ENCODE measurements around the gene GINM1. TPM values are rescaled to one million over a fixed set of nuclear protein-coding genes. Genes with fewer than 3 reads are reported as not detected.

The GINM1 gene, protein sequence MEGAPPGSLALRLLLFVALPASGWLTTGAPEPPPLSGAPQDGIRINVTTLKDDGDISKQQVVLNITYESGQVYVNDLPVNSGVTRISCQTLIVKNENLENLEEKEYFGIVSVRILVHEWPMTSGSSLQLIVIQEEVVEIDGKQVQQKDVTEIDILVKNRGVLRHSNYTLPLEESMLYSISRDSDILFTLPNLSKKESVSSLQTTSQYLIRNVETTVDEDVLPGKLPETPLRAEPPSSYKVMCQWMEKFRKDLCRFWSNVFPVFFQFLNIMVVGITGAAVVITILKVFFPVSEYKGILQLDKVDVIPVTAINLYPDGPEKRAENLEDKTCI
- 10 to 100 TPM; 10.4 to 14.1 TPM for total RNA-seq

DNA sequence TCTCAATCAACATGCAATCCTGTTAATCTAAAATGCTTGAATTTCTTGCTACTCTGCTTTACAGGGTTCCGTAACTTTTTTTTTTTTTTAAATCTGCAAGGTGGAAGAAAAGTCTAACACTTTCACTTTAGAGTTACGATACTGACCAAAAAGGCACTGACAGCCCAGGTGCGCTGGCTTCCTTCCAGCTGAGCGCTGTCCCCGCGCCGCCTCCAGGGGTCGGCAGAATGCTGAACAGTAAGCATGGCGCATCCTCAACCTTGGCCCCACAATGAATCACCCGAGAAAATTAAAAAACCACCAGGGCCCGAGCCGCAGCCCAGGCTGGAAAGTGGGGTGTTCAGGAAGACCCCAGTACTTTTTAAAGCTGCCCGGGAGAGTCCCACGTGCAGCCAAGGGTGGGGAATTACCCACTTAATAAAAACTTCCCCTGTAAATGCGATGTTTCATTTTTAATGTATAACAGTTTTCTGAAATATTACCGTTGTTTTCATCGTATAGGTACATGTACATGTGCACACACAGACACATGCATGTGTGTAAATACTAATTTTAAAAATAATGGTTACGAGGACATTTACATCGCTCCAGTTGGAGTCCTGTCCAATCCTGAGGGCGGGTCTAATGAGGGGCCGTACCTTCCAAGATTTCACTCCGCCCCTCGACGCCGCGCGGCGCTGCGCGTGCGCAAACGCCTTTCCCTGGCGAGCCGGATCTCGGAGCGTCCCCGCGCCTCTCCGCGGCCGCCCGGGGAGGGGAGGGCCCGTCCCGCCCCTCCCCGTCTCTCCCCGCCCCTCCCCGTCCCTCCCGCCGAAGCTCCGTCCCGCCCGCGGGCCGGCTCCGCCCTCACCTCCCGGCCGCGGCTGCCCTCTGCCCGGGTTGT is at the start of gene GINM1:
Gene GINM1 (plus strand): TSS at position 849 of the 883 bp plus-strand sequence. CDS start 40 bp downstream, outside the sequence.
- Mint-ChIP-seq H3K4me1 (peaks cover 5% of the 10 kb centered on the region), H3K27me3 (no peaks in the 10 kb centered on the region), H3K9me3 (no peaks in the 10 kb centered on the region), H3K4me3 (peak within 1 kb of the TSS; percentile 90), H3K27ac (peak within 1 kb of the TSS; percentile 85), H3K36me3 (ENCODE audit: low read depth) (no peaks in the 10 kb centered on the region)
- ATAC-seq (replicated peaks): peak; percentile 92

DNA sequence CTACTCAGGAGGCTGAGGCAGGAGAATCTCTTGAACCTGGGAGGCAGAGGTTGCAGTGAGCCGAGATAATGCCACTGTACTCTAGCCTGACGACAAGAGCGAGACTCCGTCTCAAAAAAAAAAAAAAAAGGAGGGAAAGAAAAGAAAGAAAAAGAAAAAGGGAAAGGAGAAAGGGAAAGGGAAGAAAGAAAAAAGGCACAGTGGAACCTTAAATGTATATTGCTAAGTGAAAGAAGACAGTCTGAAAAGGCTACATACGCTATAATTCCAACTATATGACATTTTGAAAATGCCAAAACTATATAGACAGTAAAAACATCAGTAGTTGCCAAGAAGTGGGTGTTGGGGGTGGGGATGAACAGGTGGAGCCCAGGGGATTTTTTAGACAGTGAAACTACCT is 36.5 kb upstream of the GINM1 start:
- H3K9me3 Mint-ChIP-seq: no peaks in the 10 kb centered on the region
- peak overlapping the region; percentile 61 for H3K27ac Mint-ChIP-seq
- peaks cover 15% of the 10 kb centered on the region for H3K4me1 Mint-ChIP-seq
- peaks cover 92% of the 10 kb centered on the region for H3K36me3 Mint-ChIP-seq (ENCODE audit: low read depth)
- no peak for ATAC-seq (replicated peaks)
- peak overlapping the region; percentile 13 for H3K4me3 Mint-ChIP-seq
- H3K27me3 Mint-ChIP-seq: no peaks in the 10 kb centered on the region

DNA sequence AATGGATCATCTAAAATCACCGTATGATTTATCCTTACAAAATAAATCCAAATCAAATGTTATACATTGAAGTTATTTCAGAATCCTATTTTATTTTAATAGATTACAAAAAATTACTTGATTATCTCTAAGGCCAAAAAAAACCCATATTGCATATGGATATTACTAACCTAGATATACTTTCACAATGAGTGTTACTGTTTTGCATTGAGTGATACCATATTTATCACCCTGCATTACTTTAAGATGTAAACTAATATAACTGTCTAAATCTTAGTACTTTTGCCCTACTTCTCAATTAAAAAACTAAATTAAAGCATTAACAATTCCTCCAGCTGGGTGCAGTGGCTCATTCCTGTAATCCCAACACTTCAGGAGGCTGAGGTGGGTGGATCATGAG is 31.4 kb upstream of the GINM1 start:
- no peaks in the 10 kb centered on the region for H3K9me3 Mint-ChIP-seq
- H3K36me3 Mint-ChIP-seq (ENCODE audit: low read depth): peaks cover 99% of the 10 kb centered on the region
- H3K4me3 Mint-ChIP-seq: no peak overlapping the region
- H3K27me3 Mint-ChIP-seq: no peaks in the 10 kb centered on the region
- peaks cover 10% of the 10 kb centered on the region for H3K4me1 Mint-ChIP-seq
- peak; percentile 50 for ATAC-seq (replicated peaks)
- H3K27ac Mint-ChIP-seq: no peak overlapping the region

DNA sequence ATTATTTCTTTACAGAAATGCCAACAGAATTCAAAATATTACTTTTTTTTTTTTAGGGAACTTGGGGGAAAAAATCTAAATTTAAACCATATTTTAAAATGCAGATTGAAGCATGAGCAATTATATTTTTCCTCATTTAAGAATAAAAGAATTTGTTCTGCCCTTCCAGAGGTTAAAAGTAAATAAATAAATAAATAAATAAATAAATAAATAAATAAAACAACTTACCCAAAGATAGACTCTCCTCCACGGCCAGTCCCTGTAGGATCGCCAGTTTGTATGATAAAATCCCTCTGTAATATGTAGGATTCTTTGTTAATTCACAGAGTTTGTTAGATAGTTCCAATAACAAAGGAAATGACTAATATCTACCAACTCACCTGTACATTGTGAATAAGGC is 25.0 kb upstream of the GINM1 start:
- Mint-ChIP-seq H3K27ac (no peak overlapping the region), H3K4me3 (no peak overlapping the region), H3K36me3 (ENCODE audit: low read depth) (peaks cover 75% of the 10 kb centered on the region), H3K9me3 (no peaks in the 10 kb centered on the region), H3K4me1 (peaks cover 16% of the 10 kb centered on the region), H3K27me3 (no peaks in the 10 kb centered on the region)
- ATAC-seq (replicated peaks): no peak

DNA sequence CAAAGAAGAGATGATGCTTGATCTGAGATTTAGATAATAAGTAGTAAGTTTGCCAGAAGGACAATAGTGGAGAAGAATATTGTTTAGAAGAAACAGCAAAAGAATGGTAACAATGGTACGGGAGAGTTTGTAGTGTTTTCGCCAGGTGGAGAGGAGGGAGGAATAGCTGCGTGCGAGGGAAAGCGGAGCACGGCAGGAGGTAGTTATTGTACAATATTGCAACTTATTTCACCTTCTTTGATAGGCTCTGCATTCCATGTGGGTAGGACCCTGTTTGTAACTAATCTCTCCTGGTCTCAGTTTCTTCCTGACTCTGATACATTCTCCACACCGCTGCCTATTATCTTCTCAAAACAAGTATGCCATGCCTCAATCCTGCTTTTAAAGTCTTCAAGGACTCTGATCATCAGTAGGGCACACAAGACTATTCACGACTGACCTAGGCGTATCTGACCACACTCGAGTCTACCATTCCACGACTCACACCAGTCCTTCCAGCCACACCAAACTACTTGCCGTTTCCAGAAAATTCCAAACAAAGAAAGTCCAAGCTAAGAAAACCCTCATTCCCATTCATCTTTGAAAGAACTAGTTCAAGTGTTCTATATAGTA is 21.4 kb upstream of the GINM1 start:
- Mint-ChIP-seq H3K27ac (peak overlapping the region; percentile 99), H3K27me3 (no peaks in the 10 kb centered on the region), H3K4me1 (peaks cover 16% of the 10 kb centered on the region), H3K36me3 (ENCODE audit: low read depth) (peaks cover 39% of the 10 kb centered on the region), H3K4me3 (peak overlapping the region; percentile 99), H3K9me3 (no peaks in the 10 kb centered on the region)
- ATAC-seq (replicated peaks): no peak

DNA sequence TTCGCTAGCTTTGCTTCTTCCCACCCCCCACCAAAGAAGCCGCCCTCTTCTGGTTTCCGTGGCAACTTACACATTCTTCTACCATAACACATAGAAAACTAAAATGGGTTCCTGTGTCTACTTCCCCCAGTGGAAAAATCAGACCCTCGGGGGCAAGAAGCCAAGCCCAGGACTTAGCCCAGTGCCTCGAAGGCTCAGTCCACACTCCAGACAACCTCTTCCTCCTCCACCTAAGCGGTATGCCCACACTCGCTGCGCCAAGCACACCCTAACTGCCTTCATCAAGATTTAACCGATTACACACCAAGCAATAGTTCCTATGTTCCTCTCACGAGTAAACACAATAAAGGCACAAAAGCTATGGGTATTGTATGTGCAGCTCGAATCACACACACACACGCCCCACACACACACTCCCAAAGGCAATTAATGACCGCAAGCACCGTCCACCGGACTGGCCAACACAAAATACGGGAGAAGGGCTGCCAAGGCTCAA is 20.9 kb upstream of the GINM1 start:
- Mint-ChIP-seq H3K27me3 (no peaks in the 10 kb centered on the region), H3K4me3 (peak overlapping the region; percentile 99), H3K36me3 (ENCODE audit: low read depth) (peaks cover 33% of the 10 kb centered on the region), H3K9me3 (no peaks in the 10 kb centered on the region), H3K27ac (peak overlapping the region; percentile 99), H3K4me1 (peaks cover 16% of the 10 kb centered on the region)
- peak; percentile 20 for ATAC-seq (replicated peaks)

DNA sequence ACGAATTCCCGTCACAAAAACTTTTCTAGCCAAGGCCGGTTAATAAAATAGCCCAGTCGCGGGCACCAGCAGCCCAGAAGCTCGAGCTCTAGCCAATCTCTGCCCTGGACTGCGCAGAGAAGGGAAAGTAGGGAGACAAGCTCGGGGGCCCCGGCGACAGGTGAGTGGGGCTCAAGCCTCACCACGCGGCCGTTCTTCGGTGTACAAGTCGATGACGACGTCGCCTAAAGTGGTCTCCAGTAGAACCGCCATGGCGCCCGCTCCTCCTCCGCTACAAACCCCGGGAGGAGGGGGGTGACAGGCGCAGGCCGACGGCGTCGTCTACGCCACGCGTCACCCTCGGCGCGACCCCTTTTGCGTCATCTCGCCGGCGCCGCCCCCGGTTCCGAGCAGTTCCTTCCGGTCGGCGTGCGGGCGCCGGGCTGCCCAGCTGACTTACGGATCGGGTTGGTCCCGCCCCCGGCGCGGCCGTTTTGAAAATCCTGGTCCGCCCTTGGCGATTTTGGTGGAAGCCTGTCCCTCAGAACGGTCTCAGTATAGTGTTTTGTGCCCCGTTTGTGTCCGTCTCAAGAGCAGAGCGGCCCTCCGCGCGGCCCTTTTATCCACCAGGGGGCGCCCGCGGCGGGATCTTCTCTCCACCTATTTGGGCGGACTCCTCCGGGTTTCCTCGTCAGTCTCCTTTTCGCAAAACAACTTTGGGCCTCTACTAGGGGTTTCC is 20.3 kb upstream of the GINM1 start, which contains the start of gene PPIL4:
Gene PPIL4 (minus strand): TSS at position 290 of the 718 bp plus-strand sequence. CDS start 38 bp downstream, at position 252.
- peak within 1 kb of the TSS; percentile 99 for H3K4me3 Mint-ChIP-seq
- peaks cover 27% of the 10 kb centered on the region for H3K36me3 Mint-ChIP-seq (ENCODE audit: low read depth)
- peak; percentile 96 for ATAC-seq (replicated peaks)
- peaks cover 16% of the 10 kb centered on the region for H3K4me1 Mint-ChIP-seq
- no peaks in the 10 kb centered on the region for H3K9me3 Mint-ChIP-seq
- peak within 1 kb of the TSS; percentile 99 for H3K27ac Mint-ChIP-seq
- H3K27me3 Mint-ChIP-seq: no peaks in the 10 kb centered on the region

DNA sequence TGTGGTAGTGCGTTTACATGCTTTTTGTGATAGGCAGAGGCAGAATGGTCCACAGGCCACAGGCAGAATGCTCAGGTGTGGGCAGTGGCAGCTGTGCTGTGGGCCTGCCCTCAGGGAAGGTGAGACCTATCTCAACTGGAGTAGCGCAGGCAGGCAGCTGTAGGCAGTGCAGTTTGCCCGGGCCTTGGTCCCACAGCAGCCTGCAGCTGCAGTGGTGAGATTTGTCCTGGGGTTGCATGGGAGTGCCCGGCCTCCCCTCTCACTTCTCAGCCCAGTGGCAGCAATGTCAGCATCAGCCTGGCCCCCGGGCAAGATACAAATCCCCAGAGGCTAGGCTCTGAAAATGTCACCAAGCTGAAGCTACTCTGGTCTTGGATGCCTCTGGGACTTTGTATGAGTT is 14.3 kb upstream of the GINM1 start:
- no peaks in the 10 kb centered on the region for H3K9me3 Mint-ChIP-seq
- no peaks in the 10 kb centered on the region for H3K4me1 Mint-ChIP-seq
- peaks cover 8% of the 10 kb centered on the region for H3K27me3 Mint-ChIP-seq
- H3K4me3 Mint-ChIP-seq: no peak overlapping the region
- no peak for ATAC-seq (replicated peaks)
- H3K27ac Mint-ChIP-seq: no peak overlapping the region
- no peaks in the 10 kb centered on the region for H3K36me3 Mint-ChIP-seq (ENCODE audit: low read depth)

DNA sequence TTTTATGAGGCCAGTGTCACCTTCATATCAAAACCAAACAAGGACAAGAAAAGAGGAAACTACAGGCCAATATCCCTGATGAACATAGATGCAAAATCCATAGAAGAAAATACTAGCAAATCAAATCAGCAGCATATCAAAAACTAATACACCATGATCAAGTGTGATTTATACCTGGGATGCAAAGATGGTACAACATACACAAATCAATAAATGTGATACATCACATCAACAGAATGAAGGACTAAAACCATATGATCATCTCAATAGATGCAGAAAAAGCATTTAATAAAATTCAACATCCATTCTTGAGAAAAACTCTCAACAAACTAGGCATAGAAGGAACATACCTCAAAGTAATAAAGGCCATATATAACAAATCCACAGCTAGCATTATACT is 8.1 kb upstream of the GINM1 start:
- Mint-ChIP-seq H3K9me3 (no peaks in the 10 kb centered on the region), H3K27me3 (peaks cover 4% of the 10 kb centered on the region), H3K27ac (no peak overlapping the region), H3K36me3 (ENCODE audit: low read depth) (no peaks in the 10 kb centered on the region), H3K4me3 (no peak overlapping the region), H3K4me1 (no peaks in the 10 kb centered on the region)
- no peak for ATAC-seq (replicated peaks)

DNA sequence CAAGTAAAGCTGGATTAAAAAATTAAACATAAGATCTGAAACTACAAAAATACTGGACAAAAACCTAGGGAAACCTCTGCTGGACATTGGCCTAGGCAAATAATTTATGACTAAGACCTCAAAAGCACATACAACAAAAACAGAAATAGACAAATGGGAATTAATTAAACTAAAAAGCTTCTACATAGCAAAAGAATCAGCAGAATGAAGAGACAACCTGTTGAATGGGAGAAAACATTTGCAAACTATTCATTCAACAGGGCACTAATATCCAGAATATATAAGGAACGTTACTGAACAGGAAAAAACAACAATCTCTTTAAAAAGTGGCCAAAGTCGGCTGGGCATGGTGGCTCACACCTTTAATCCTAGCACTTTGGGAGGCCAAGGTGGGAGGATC is 6.8 kb upstream of the GINM1 start:
- H3K4me1 Mint-ChIP-seq: no peaks in the 10 kb centered on the region
- no peak overlapping the region for H3K4me3 Mint-ChIP-seq
- no peaks in the 10 kb centered on the region for H3K9me3 Mint-ChIP-seq
- H3K27me3 Mint-ChIP-seq: peaks cover 4% of the 10 kb centered on the region
- ATAC-seq (replicated peaks): no peak
- no peaks in the 10 kb centered on the region for H3K36me3 Mint-ChIP-seq (ENCODE audit: low read depth)
- H3K27ac Mint-ChIP-seq: no peak overlapping the region

DNA sequence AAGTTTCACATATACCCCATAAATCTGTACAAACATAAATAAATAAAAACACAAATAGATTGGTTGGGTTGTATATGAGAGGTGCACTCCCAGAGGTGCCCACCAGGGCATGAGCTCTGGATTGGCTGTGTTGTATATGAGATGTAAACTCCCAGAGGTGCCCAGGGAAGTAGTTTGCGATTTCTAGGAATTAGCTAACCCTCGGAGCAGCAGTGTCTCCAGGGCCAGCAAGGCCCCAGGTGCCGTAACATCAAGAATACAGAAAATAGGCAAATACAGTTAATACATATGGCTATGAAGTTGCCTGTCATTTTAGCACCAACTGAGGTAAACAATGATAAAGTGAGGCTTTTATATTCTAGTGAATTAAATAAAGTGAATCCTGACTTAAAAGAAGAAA is 5.4 kb upstream of the GINM1 start:
- no peak for ATAC-seq (replicated peaks)
- no peaks in the 10 kb centered on the region for H3K36me3 Mint-ChIP-seq (ENCODE audit: low read depth)
- no peak overlapping the region for H3K4me3 Mint-ChIP-seq

DNA sequence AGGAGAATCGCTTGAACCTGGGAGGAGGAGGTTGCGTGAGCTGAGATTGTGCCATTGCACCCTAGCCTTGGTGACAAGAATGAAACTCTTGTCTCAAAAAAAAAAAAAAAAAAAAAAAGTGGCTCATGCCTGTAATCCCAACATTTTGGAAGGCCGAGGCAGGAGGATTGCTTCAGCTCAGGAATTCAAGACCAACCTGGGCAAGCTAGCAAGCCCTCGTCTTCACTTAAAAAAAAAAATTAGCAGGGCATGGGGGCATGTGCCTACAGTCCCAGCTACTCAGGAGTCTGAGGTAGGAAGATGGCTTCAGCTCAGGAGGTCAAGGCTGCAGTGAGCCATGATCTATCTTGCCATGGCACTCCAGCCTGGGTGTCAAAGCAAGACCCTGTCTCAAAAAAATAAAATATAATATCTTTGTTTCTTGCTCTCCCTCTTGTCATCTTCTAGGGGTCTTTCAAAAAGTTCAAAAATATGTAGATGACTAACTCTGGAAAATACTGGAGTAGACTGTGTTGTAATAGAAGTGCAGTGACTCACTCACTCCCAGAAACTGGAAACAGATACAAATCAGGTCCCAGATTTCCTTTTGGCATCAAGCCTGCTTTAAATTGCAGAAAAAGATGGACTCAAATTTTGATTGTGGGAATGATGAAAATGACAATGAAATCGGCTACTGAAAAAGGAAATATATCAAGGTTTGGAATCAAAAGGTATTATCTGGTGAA is 2.8 kb upstream of the GINM1 start:
- H3K36me3 Mint-ChIP-seq (ENCODE audit: low read depth): no peaks in the 10 kb centered on the region
- H3K27ac Mint-ChIP-seq: no peak overlapping the region
- H3K9me3 Mint-ChIP-seq: no peaks in the 10 kb centered on the region
- ATAC-seq (replicated peaks): no peak
- no peaks in the 10 kb centered on the region for H3K27me3 Mint-ChIP-seq
- H3K4me1 Mint-ChIP-seq: peaks cover 5% of the 10 kb centered on the region
- H3K4me3 Mint-ChIP-seq: no peak overlapping the region

More for the DNA sequence above, 5.4 kb upstream of the GINM1 start:
- Mint-ChIP-seq H3K27me3 (no peaks in the 10 kb centered on the region), H3K4me1 (no peaks in the 10 kb centered on the region), H3K9me3 (no peaks in the 10 kb centered on the region), H3K27ac (no peak overlapping the region)

DNA sequence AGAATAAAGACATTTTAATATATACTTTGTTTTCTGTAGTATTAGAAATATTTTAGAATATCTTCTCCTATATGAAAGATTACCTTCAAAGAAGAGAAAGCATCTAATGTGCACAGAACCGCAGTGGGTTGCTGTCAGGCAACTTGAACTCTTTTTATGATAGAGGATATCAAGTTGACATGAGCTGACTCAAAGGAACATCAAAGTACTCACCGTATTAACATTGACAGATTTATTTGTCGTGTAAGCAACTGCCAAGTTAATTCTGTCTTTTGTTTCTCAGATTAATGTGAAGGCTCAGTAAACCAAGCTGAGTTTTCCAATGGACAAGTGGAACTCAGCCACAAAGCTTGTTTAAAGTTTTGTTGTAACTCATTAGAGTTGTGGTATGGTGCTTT is 2.2 kb upstream of the GINM1 start:
- no peak overlapping the region for H3K4me3 Mint-ChIP-seq
- no peak overlapping the region for H3K27ac Mint-ChIP-seq
- ATAC-seq (replicated peaks): no peak
- H3K4me1 Mint-ChIP-seq: peaks cover 5% of the 10 kb centered on the region
- H3K36me3 Mint-ChIP-seq (ENCODE audit: low read depth): no peaks in the 10 kb centered on the region
- no peaks in the 10 kb centered on the region for H3K27me3 Mint-ChIP-seq
- no peaks in the 10 kb centered on the region for H3K9me3 Mint-ChIP-seq

All from activated T-helper 17 cell treated with anti-CD3 and anti-CD28 coated beads, Interleukin-2, amount 50 U/mL, for 72 hours (primary cell).